GM18867 (cell line): ENCODE results near the gene DCUN1D4.

Experiments used
- ATAC-seq: cut with Tn5 transposase; IDR thresholded peaks from one replicate; pipeline ENCODE4 v1.9.1; 2021; ENCODE audit warnings: mild to moderate bottlenecking, moderate library complexity; ENCODE audit not compliant: unreplicated experiment

The DCUN1D4 gene

GRCh38 chr4:51842554-51843308, at the start of gene DCUN1D4:
TSS of gene DCUN1D4 (plus strand) at chr4:51843153. CDS start at chr4:51843243, 90 bp downstream.
- ATAC-seq: peak; percentile 94

GRCh38 chr4:51820443-51821234, 22.3 kb upstream of the DCUN1D4 start:
- no peak for ATAC-seq

GRCh38 chr4:51825341-51825740, 17.6 kb upstream of the DCUN1D4 start:
- no peak for ATAC-seq

GRCh38 chr4:51830156-51830720, 12.7 kb upstream of the DCUN1D4 start:
- no peak for ATAC-seq

DNA sequence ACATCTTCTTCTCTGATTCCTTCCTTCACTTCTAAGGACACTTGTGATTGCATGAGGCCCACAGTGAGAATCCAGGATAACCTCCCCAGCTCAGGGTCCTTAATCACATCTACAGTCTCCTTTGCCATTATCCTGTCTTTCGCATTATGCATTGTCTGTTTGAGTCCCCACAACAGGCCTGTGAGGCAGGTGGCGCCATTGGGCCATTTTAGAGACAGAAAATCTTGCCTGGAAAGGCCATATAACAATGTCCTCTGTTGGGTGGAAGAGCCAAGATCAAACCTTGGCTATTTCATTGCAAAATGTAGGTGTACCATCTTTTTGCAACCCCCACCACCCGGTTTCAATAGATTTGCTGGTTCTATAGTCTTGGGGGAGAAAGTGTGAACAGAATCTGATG, 11.8 kb upstream of the DCUN1D4 start:
- peak; percentile 87 for ATAC-seq

- ATAC-seq: no peak
Observed at GRCh38 chr4:51833236-51833635, 9.7 kb upstream of the DCUN1D4 start.

- ATAC-seq: no peak
Observed at GRCh38 chr4:51835079-51835478, 7.9 kb upstream of the DCUN1D4 start.

DNA sequence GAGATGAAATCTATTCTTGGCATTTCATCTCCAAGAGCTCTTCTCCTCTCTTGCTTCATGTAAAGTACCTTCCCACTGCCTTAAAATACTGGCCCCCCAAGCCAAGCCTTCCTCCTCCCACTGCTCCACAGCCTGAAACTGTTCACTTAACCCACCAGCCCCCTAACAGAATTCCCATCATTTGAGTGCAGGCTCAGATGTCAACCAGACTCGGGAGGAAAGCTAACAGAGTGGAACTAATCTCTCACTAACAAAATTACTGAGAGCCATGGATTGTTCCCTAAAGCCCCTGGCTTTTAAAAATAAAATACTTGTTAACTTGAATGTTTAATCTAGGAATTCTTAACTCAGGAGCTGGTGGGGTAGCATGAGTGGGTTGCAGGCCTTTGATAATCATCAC, 7.1 kb upstream of the DCUN1D4 start:
- ATAC-seq: no peak

DNA sequence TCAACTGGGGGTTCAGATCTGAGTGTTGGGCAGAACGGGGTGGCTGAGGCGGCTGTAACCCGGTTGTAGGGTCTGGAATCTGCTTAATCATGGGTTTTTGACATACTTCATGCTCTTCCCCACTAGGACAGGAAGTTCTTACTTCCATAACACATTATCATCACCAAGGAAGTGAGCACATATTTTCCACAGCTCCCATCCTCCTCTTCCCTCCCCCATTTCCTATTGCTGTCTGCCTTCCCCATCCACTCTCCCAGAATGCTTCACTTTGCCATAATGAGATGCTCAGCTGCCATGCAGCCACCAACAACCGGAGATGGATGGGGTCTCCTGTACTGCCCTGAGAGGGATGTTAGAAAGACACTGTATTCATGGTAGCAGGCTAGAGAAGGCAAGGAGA, 6.4 kb upstream of the DCUN1D4 start:
- no peak for ATAC-seq

GRCh38 chr4:51840781-51841180, 2.2 kb upstream of the DCUN1D4 start:
- ATAC-seq: no peak

DNA sequence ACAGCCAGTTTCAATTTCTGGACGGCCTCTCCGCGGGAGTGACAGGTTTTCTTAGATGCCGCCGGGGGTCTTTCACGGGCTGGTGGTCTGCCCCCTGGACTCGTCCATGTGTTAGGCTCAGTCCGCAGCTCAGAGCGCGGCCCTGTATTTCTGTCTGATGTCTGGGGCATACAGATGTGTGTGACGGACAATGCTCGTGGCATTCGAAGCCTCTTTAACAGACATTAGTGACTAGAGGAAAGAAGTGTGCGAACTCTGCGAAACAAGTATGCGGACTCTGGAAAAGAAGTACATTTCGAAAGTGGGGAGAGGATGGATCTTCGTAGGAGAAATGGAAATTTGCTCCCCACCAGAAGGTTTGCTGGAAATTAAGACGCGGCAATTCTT, 793 bp upstream of the DCUN1D4 start:
- no peak for ATAC-seq

DNA sequence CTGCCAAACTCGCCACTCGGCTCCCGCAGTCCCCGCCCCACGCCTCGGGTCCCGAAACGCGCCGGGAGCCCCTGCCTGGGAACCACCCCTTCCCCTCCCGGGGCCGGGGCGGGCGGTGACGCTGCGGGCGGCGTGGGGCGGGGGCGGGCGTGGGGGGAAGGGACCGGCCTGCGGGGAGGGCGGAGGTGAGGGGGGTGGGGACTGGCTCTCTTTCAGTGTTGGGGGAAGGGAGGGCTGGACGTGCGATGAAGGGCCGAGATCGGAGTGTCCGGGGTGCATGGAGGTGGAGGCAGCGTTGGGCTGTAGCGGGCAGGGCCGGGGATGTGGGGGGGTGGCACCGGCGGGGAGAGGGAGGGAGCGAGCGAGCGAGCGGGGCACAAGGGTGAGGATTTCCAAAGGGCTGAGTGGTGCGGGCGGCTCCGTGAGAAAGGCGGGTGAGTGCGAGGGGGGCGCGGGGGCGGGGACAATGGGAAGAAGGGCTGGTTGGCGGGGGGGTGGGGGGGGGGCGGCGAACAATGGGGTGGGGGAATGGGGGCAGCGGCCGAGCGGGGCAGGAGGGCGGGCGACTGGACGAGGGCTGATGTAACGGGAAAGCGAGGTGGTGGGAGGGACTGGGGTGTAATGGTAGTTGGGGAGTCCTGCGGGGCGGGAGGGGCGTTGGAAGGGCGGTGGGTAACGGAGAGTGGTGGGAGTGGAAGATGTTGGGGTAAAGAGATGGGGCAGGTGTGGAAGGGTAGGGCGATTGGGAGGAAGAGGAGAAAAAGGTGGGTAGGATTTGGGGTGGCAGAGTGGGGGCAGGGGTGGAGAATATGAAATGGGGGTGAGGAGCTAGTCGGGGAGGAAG, 578 bp downstream of the DCUN1D4 start:
- ATAC-seq: peak; percentile 25

DNA sequence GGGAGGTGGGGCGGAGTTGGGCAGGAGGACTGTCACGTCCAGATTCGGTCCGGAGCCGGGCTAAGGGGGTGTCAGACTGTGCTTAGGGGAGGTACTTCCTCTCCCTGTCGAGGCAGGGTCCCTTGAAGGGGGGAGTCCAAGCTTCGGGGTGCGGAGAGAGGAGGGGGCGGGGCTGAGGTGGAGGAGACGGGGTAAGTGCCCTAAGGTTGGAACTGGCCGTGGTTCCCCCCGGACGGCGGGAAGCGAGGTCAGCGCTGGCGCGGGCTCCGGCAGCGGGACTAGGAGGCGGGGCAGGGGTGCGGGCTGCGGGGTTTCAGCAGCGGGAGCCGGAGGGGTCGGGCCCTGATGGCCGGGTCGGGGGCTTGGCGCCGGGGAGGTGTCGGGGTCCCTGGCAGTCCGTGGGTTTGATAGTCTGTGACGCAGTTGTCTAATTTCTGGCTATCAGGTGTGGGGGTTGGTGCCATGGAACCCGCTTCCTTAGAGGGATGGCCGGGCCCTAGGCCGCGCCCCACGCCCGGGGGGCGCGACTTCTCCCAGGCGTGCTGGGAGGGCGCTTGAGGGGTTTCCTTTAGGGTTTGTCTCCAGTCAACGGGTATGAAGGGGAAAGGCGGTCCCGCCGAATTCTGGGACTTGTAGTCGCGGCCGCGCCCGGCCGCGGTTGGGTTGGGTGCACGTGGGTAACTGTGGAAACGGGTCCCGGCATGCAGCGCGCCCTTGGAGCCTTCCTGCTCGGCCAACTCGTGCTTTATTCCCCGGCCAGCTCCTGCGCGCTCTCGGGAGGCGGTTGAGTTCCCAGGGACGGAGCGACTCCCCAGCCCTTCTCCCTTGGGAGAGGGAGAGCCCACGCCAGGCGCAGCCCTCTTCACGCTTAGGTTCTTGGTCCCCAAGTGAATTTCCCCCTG, 1.5 kb downstream of the DCUN1D4 start:
- peak; percentile 44 for ATAC-seq

GRCh38 chr4:51845055-51845426, 2.1 kb downstream of the DCUN1D4 start:
- ATAC-seq: no peak

DNA sequence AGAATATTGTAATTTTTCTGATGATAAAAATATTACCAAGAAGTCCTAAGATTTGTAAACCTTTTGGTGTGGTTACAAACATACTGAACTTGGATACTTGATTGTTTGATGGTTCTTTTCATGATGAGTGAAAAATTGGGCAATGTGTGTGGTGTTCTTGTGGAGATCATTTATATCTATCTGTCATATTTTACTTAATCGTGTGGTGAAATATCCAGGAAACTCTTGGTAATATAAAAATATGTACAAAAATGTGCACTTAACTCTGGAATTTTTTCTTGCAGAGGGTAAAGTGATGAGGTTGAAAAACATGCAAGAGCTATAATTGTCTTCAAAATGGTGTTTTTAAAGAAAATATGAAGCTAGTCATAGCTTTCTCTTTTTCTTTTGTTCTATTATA, 2.8 kb downstream of the DCUN1D4 start:
- ATAC-seq: no peak

GRCh38 chr4:51849430-51849829, 6.5 kb downstream of the DCUN1D4 start:
- no peak for ATAC-seq

DNA sequence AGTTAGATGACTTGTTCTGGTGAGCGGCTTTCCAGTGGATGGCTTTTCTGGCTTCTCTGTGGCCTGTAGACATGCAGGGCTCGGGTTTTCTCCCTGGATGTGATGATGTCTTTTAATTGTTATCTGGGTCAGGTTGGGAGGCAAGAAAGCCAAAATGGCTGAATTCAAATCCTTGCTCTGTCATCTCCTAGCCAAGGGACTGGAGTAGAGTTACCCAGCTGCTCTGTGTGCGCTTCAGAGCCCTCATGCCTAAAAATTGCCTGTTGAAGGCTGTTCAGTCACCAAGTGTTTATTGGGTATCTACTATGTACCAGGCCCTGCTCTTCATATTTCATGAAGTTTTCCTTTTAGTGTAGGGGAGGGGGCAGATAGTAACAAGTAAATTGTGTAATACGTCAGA, 7.3 kb downstream of the DCUN1D4 start:
- no peak for ATAC-seq

GRCh38 chr4:51851090-51851936, 8.4 kb downstream of the DCUN1D4 start:
- ATAC-seq: no peak

- ATAC-seq: no peak
Observed at GRCh38 chr4:51851937-51852290, 9.0 kb downstream of the DCUN1D4 start.
